Panc1 (cell line): ENCODE measurements around the gene PSKH1.
"Not testable (repeated sequence)": the region's sequence is repeated elsewhere in the genome, so short reads cannot be mapped to it uniquely, and the experiment has no call there.

ENCODE experiments used
- CTCF ChIP-seq: fragments of 450-650 bp; IDR thresholded peaks from 2 replicates; pipeline ENCODE4 v1.5.1; 2017; ENCODE audit warnings: mild to moderate bottlenecking
- POLR2AphosphoS5 ChIP-seq: IDR thresholded peaks from 2 replicates; pipeline ENCODE4 v1.6.1; 2012; ENCODE audit warnings: mild to moderate bottlenecking, low read depth, low read length, moderate library complexity
- TCF7L2 ChIP-seq: IDR thresholded peaks from 2 replicates; pipeline ENCODE4 v1.6.1; 2011; ENCODE audit warnings: mild to moderate bottlenecking, low read depth, low read length, inconsistent platforms

GRCh38 chr16:67937713-67938112 lies 44.7 kb downstream of the PSKH1 start:
- not testable (repeated sequence) for TF ChIP-seq CTCF, POLR2AphosphoS5, TCF7L2
